Activated CD4-positive, alpha-beta T cell treated with anti-CD3 and anti-CD28 coated beads, Interleukin-2, amount 10 ng/mL, durations not matched to agents 24 days and 14 days (primary cell): Measurements from ENCODE around the gene SCAMP4. TPM values are rescaled to one million over a fixed set of nuclear protein-coding genes. Genes with fewer than 3 reads are reported as not detected.
"Not testable (repeated sequence)": the region's sequence is repeated elsewhere in the genome, so short reads cannot be mapped to it uniquely, and the experiment has no call there.

Experiments used
- DNase-seq: peaks from one replicate; pipeline ENCODE4 v3.0.0; 2022
- H3K27ac Mint-ChIP-seq: one replicate; pipeline ENCODE4 v1.8.0; 2022; ENCODE audit warnings: mild to moderate bottlenecking, mixed read lengths
- H3K27me3 Mint-ChIP-seq: one replicate; pipeline ENCODE4 v1.8.0; 2022; ENCODE audit warnings: mixed read lengths
- H3K36me3 Mint-ChIP-seq: one replicate; pipeline ENCODE4 v1.8.0; 2022; ENCODE audit warnings: low read depth, mild to moderate bottlenecking, mixed read lengths
- H3K4me1 Mint-ChIP-seq: one replicate; pipeline ENCODE4 v1.8.0; 2021; ENCODE audit warnings: mixed read lengths
- H3K4me3 Mint-ChIP-seq: one replicate; pipeline ENCODE4 v1.8.0; 2022; ENCODE audit warnings: mild to moderate bottlenecking, moderate library complexity, mixed read lengths
- H3K9me3 Mint-ChIP-seq: one replicate; pipeline ENCODE4 v1.8.0; 2021; ENCODE audit warnings: mixed read lengths
- intact Hi-C: fragments of 100-400 bp; cut with micrococcal nuclease; formaldehyde crosslinking; loops from one replicate; pipeline ENCODE4 v1.15.1; 2023
- total RNA-seq: library from RNA; stranded (reverse); gene quantifications from 2 replicates; pipeline ENCODE4 v1.2.3, GENCODE V29; 2022

SCAMP4 gene
- total RNA-seq, 1 donor from 2014 or later: 42.4 TPM

DNA sequence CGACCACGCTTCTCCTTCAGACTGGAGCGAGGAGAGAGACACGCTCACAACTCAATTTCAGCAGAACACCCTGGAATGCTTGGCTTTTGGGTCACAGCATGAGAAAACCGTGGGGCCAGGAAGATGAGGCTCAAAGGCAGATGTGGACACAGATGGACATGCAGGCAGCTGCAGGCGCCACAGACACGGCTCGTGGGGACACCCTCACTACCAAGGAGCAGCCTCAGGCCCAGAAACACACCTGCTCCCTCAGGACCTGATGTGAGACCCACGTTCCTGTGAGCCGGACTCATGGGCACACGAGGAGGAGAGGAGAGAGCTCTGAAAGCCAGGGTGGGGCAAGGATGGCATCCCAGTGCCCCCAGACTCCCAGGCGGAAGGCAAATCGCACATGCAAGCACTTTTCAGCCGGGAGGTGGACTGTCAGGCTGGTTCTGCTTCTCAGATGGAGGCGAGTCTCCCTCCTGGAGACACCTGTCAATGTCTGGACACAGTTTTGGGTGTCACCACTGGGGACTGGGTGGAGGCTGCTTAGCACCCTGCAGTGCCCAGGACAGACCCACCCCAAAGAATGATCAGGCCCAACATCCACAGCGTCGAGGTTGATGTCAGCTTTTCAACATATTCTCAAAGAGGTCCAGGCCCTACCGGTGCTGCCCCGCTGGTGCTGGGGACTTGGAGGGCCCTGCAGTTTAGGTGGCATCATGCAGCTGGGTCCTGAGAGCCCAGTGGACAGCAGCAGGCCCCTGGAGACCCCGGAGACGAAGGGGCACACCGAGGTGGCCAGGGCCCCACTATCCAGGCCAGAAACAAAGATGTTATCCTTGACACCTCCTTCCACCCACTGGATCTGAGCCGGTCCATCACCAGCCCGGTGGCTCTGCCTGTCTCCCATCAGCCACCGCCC is 22.2 kb upstream of the SCAMP4 start:
- Mint-ChIP-seq H3K9me3 (no peaks in the 10 kb centered on the region), H3K27ac (peak overlapping the region; percentile 96), H3K36me3 (peaks cover 18% of the 10 kb centered on the region), H3K4me1 (peaks cover 30% of the 10 kb centered on the region), H3K4me3 (peak overlapping the region; percentile 93), H3K27me3 (no peaks in the 10 kb centered on the region)
- DNase-seq: no peak
- intact Hi-C loops: loop anchor here (1.0 kb wide), 1 partner anchor 14 kb away; no protein-coding TSS in a partner anchor

DNA sequence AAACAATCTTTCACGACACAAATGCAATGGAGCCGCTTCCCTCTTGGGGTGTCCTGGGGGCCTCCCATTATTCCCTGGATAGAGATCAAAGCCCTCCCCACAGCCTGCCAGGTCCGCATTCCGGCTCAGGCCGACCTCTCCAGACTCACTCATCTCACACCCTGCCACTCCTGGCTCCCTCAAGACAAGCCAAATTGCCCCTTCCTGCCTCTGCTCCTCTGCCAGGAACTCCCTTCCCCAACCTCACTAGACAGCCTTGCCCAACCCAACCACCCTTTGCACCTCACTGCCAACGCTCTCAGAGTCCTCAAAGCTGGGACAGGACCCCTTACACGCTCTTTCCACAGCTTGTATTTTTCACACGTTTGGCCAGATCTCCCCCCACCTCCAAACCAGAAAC is 21.4 kb upstream of the SCAMP4 start:
- H3K4me3 Mint-ChIP-seq: peak overlapping the region; percentile 93
- H3K36me3 Mint-ChIP-seq: peaks cover 18% of the 10 kb centered on the region
- H3K27me3 Mint-ChIP-seq: no peaks in the 10 kb centered on the region
- peak; percentile 76 for DNase-seq
- H3K4me1 Mint-ChIP-seq: peaks cover 30% of the 10 kb centered on the region
- H3K9me3 Mint-ChIP-seq: no peaks in the 10 kb centered on the region
- peak overlapping the region; percentile 96 for H3K27ac Mint-ChIP-seq
- intact Hi-C loops: no loop called here

DNA sequence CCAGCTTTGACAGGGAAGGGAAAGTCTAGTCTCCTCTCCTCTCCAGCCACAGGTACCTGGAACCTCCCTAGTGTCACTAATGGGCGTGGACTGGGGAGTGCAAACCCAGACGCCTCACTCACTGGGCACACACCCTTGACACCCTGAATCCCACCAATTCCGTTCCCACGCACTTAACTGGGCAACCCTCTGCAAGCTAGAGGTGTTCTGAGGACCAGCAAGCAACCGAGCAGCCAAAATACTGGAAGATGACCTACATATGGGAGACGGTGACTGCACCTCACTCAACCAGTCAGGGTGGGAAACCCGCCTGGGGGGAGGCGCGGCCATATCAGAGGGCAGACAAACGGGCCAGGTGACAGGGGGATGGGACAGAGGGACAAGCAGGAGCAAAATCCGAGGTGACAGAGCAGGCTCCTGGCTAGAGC is 20.9 kb upstream of the SCAMP4 start:
- Mint-ChIP-seq H3K36me3 (peaks cover 18% of the 10 kb centered on the region), H3K4me1 (peaks cover 30% of the 10 kb centered on the region), H3K4me3 (peak overlapping the region; percentile 93), H3K27ac (peak overlapping the region; percentile 96), H3K27me3 (no peaks in the 10 kb centered on the region), H3K9me3 (no peaks in the 10 kb centered on the region)
- DNase-seq: peak; percentile 81
- intact Hi-C loops: no loop called here

DNA sequence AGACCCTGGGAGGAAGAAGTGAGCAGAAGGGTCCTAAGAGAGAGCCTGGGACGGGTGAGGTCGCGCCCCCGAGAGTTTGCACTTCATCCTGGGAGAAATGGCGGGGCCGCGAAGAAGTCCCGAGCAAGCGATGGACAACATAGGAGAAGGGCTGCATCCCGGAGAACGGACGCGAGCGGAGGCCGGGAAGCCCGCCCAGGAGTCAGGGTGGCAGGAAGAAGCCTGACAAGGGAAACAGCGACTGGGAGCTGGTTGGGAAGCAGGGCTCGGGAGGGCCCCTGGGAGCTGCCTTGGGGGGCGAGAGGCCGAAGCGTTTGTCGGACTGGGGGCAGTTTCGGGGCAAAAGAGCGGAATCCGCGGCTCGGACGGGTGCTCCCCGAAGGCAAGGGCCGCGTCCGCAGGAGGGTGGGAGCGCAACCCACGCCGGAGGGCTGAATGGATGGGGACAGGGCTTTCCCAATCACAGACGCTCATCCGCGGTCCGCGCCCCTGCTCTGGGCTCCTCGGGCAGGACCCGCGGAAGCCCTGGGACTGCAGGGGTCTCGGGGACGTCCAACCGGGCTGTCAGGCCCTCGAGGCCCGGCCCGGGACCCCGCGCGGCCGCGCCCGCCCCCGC is 20.4 kb upstream of the SCAMP4 start:
- Mint-ChIP-seq H3K36me3 (peaks cover 18% of the 10 kb centered on the region), H3K4me1 (peaks cover 30% of the 10 kb centered on the region), H3K9me3 (no peaks in the 10 kb centered on the region), H3K27ac (peak overlapping the region; percentile 96), H3K27me3 (no peaks in the 10 kb centered on the region), H3K4me3 (peak overlapping the region; percentile 93)
- intact Hi-C loops: loop anchor here (1.0 kb wide), 3 partner anchors 9 to 21 kb away; partner anchors contain the start of genes ADAT3 and SCAMP4
- DNase-seq: peak; percentile 75

DNA sequence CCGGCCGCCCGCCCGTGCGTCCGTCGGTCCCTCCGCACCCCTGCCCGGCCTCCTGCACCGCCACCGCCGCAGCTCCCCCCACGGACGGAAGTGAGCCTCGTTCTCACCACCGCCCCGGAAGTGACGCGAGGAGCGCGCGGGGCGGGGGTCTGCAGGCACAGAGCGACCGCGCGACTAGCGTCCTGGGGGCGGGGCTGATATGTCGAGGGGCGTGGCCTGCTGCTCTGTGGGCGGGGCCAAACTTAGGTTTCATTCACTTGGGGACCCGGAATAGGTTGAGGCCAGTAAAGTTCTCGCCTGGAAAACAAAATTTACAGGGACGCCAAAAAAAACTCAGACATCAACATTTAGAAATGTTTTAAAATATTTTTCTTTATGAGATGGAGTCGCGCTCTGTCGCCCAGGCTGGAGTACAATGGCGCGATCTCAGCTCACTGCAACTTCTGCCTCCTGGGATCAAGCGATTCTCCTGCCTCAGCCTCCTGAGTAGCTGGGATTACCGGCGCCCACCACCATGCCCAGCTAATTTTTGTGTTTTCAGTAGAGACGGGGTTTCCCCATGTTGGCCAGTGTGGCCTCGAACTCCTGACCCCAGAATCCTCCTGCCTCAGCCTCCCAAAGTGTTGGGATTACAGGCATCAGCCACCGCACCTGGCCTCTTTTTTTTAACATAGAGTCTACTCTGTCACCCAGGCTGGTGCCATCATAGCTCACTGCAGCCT is 19.6 kb upstream of the SCAMP4 start, which contains the start of gene ABHD17A:
ABHD17A (minus strand) TSS at position 99 of the 722 bp plus-strand sequence. CDS start 3,930 bp downstream, outside the sequence.
- intact Hi-C loops: loop anchor here (1.0 kb wide), 3 partner anchors 9 to 21 kb away; partner anchors contain the start of genes ADAT3 and SCAMP4
- not testable (repeated sequence) for H3K9me3 Mint-ChIP-seq, H3K27me3 Mint-ChIP-seq
- H3K4me1 Mint-ChIP-seq: peaks cover 34% of the 10 kb centered on the region
- peaks cover 18% of the 10 kb centered on the region for H3K36me3 Mint-ChIP-seq
- H3K27ac Mint-ChIP-seq: peak within 1 kb of the TSS; percentile 96
- H3K4me3 Mint-ChIP-seq: peak within 1 kb of the TSS; percentile 93
- DNase-seq: peak; percentile 98

DNA sequence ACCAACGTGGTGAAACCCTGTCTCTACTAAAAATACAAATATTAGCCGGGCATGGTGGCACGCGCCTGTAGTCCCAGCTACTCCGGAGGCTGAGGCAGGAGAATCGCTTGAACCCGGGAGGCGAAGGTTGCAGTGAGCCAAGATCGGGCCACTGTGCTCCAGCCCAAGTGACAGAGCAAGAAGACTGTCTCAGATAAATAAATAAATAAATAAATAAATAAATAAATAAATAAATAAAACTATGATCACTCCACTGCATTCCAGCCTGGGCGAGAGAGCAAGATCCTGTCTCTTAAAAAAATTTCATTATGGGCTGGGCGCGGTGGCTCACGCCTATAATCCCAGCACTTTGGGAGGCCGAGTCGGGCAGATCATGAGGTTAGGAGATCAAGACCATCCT is 18.8 kb upstream of the SCAMP4 start:
- H3K4me3 Mint-ChIP-seq, DNase-seq, H3K27ac Mint-ChIP-seq, H3K27me3 Mint-ChIP-seq, H3K9me3 Mint-ChIP-seq, intact Hi-C loops: not testable (repeated sequence)
- Mint-ChIP-seq H3K4me1 (peaks cover 34% of the 10 kb centered on the region), H3K36me3 (peaks cover 18% of the 10 kb centered on the region)

DNA sequence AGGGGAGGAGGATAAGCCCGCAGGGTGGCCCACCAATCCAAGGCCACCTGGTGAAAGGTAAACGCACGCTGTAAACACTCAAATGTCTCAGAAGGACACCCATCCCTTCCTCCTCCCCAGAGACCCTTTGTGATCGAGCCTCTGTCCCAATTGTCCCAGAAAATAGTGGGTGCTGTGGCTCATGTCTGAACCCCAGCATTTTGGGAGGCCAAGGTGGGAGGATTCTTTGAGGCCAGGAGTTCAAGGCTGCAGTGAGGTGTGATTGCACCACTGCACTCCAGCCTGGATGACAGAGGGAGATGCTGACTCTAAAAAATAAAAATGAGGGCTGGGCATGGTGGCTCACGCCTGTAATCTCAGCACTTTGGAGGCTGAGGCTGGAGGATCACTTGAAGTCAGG is 16.8 kb upstream of the SCAMP4 start:
- Mint-ChIP-seq H3K4me1 (peaks cover 19% of the 10 kb centered on the region), H3K9me3 (no peaks in the 10 kb centered on the region), H3K4me3 (no peak overlapping the region), H3K36me3 (peaks cover 12% of the 10 kb centered on the region), H3K27ac (no peak overlapping the region), H3K27me3 (no peaks in the 10 kb centered on the region)
- intact Hi-C loops: no loop called here
- no peak for DNase-seq

DNA sequence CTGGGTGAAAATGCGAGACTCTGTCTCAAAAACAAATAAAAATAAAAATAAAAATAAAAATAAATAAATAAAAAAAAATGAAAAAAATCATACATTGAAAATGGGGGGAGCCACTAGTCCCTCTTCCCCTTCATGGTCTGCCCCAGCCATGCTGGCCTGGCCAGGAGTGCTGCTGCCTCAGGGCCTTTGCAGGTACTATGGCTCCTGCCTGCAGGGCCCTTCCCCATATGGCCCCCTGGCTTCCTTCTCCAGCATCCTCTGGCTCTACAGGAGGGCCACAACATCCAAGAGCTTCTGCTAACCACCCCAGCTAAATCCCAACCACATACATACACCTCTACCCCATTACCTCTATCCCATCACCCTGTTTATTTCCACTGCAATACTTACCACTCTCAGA is 15.3 kb upstream of the SCAMP4 start:
- Mint-ChIP-seq H3K36me3 (no peaks in the 10 kb centered on the region), H3K4me1 (peaks cover 12% of the 10 kb centered on the region)

DNA sequence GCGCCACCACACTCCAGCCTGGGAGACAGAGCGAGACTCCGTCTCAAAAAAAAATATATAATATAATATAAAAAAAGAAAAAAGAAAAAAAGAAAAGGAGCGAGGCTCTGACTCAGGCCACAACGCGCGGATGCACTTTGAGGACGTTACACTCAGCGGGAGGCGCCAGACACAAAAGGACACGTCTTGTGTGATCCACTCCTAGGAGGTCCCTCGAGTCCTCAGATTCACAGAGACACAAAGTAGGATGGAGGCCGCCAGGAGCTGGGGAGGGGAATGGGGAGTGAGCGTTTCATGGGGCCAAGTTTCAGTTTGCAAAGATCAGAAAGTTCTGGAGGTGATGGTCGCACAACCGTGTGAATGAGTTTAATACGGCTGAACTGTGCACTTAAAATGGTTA is 11.4 kb upstream of the SCAMP4 start:
- H3K4me1 Mint-ChIP-seq: peaks cover 23% of the 10 kb centered on the region
- DNase-seq: no peak
- H3K36me3 Mint-ChIP-seq: no peaks in the 10 kb centered on the region
- intact Hi-C loops: no loop called here
- no peaks in the 10 kb centered on the region for H3K9me3 Mint-ChIP-seq
- peak overlapping the region; percentile 16 for H3K27ac Mint-ChIP-seq
- H3K4me3 Mint-ChIP-seq: no peak overlapping the region
- no peaks in the 10 kb centered on the region for H3K27me3 Mint-ChIP-seq

More for the DNA sequence above, 15.3 kb upstream of the SCAMP4 start:
- H3K27me3 Mint-ChIP-seq: no peaks in the 10 kb centered on the region
- no peak for DNase-seq
- H3K9me3 Mint-ChIP-seq: no peaks in the 10 kb centered on the region
- intact Hi-C loops: no loop called here
- H3K27ac Mint-ChIP-seq: peak overlapping the region; percentile 26
- no peak overlapping the region for H3K4me3 Mint-ChIP-seq

DNA sequence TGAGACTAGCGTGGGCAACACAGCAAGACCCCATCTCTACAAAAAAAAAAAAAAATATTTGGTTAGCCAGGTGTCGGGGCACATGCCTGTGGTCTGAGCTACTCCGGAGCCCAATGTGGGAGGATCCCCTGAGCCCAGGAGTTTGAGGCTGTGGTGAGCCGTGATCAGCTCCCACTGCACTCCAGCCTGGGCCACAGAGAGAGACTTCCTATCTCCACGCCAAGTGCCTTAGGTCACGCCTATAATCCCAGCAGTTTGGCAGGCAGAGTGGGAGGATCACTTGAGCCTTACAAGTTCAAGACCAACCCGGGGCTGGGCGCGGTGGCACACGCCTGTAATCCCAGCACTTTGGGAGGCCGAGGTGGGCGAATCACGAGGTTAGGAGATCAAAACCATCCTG is 8.7 kb upstream of the SCAMP4 start:
- H3K4me1 Mint-ChIP-seq: peaks cover 19% of the 10 kb centered on the region
- no peaks in the 10 kb centered on the region for H3K27me3 Mint-ChIP-seq
- peak overlapping the region; percentile 83 for H3K4me3 Mint-ChIP-seq
- H3K9me3 Mint-ChIP-seq: no peaks in the 10 kb centered on the region
- DNase-seq: no peak
- H3K36me3 Mint-ChIP-seq: no peaks in the 10 kb centered on the region
- peak overlapping the region; percentile 97 for H3K27ac Mint-ChIP-seq
- intact Hi-C loops: no loop called here

DNA sequence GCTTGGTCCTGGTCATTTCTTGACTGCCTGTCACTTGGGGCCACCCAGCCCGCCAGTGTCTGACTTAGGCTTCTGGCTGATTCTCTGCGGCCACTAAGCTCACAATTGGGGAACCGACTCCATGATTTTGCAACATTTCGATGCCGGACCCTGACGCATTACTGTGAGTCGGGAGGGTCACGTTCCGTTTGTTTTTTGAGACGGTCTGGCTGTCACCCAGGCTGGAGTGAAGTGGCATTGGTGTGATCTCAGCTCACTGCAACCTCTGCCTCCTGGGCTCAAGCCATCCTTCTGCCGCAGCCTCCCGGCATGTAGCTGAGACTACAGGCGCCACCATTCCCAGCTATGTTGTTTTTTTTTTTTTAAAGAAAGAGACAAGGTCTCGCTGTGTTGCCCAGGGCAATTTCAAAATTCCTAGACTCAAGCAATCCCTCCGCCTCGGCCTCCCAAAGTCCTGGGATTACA is 3.2 kb upstream of the SCAMP4 start:
- Mint-ChIP-seq H3K4me1 (peaks cover 33% of the 10 kb centered on the region), H3K27me3 (no peaks in the 10 kb centered on the region), H3K4me3 (no peak overlapping the region), H3K27ac (no peak overlapping the region), H3K9me3 (no peaks in the 10 kb centered on the region), H3K36me3 (no peaks in the 10 kb centered on the region)
- intact Hi-C loops: no loop called here
- DNase-seq: no peak

DNA sequence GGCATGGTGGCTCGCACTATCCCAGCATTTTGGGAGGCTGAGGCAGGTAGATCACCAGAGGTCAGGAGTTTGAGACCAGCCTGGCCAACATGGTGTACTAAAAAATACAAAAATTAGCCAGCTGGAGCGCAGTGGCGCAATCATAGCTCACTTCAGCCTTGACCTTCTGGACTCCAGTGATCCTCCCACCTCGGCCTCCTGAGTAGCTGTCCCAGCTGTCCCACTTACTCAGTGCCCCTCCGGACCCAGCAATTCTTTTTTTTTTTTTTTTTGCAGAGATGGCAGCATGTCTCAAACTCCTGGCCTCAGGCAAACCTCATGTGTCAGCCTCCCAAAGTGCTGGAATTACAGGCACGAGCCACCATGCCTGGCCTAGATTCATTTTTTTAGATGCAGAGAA is 2.3 kb upstream of the SCAMP4 start:
- Mint-ChIP-seq H3K4me3 (peak overlapping the region; percentile 45), H3K36me3 (peaks cover 2% of the 10 kb centered on the region), H3K9me3 (no peaks in the 10 kb centered on the region), H3K4me1 (peaks cover 29% of the 10 kb centered on the region), H3K27ac (peak overlapping the region; percentile 57), H3K27me3 (no peaks in the 10 kb centered on the region)
- no peak for DNase-seq
- intact Hi-C loops: no loop called here

DNA sequence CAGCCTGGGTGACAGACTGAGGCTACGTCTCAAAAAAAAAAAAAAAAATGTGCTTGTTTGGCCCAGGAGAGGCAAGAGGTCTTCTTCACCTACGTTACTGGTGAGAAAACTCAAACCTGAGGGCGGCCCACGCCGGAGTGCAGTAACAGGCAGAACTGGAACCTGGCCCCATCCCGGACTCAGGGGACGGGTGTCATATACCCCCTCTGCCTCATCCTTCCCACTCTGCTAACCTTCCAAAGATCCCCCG is 414 bp upstream of the SCAMP4 start:
- peaks cover 32% of the 10 kb centered on the region for H3K4me1 Mint-ChIP-seq
- intact Hi-C loops: loop anchor here (1.0 to 2.0 kb wide), 4 partner anchors 19 to 50 kb away; partner anchors contain the start of genes ABHD17A and CSNK1G2
- no peaks in the 10 kb centered on the region for H3K9me3 Mint-ChIP-seq
- peaks cover 5% of the 10 kb centered on the region for H3K36me3 Mint-ChIP-seq
- peak overlapping the region; percentile 87 for H3K27ac Mint-ChIP-seq
- peak overlapping the region; percentile 94 for H3K4me3 Mint-ChIP-seq
- no peaks in the 10 kb centered on the region for H3K27me3 Mint-ChIP-seq
- DNase-seq: no peak
